ENCODE measurements around the gene ECE1.
"Not testable (repeated sequence)": the region's sequence is repeated elsewhere in the genome, so short reads cannot be mapped to it uniquely, and the experiment has no call there.

Gene ECE1

GRCh38 chr1:21216835-21217811 is 73.1 kb downstream of the ECE1 start:
- DNase-seq = peak; percentile 17

- DNase-seq = no peak
Observed at GRCh38 chr1:21212126-21212525, 78.1 kb downstream of the ECE1 start.

- not testable (repeated sequence) for DNase-seq
Observed at GRCh38 chr1:21208137-21208700, 82.0 kb downstream of the ECE1 start.

- no peak for DNase-seq
Observed at GRCh38 chr1:21206117-21206516, 84.1 kb downstream of the ECE1 start.

- no peak for DNase-seq
Observed at GRCh38 chr1:21205416-21205815, 84.8 kb downstream of the ECE1 start.

- DNase-seq = no peak
Observed at GRCh38 chr1:21201650-21202049, 88.6 kb downstream of the ECE1 start.

- not testable (repeated sequence) for DNase-seq
Observed at GRCh38 chr1:21201238-21201637, 89.0 kb downstream of the ECE1 start.

GRCh38 chr1:21200767-21201166 is 89.5 kb downstream of the ECE1 start:
- no peak for DNase-seq

- no peak for DNase-seq
Observed at GRCh38 chr1:21198929-21199328, 91.3 kb downstream of the ECE1 start.

- DNase-seq = no peak
Observed at GRCh38 chr1:21192871-21193270, 97.4 kb downstream of the ECE1 start.

GRCh38 chr1:21192284-21192683 is 98.0 kb downstream of the ECE1 start:
- no peak for DNase-seq

GRCh38 chr1:21190771-21191170 is 99.5 kb downstream of the ECE1 start:
- DNase-seq = not testable (repeated sequence)

GRCh38 chr1:21189906-21190500 is 100.3 kb downstream of the ECE1 start:
- DNase-seq = peak; percentile 10

GRCh38 chr1:21189421-21189820 is 100.8 kb downstream of the ECE1 start:
- DNase-seq = no peak

GRCh38 chr1:21188235-21188634 is 102.0 kb downstream of the ECE1 start:
- peak; percentile 30 for DNase-seq

GRCh38 chr1:21185221-21185731 is 105.0 kb downstream of the ECE1 start:
- no peak for DNase-seq

- no peak for DNase-seq
Observed at GRCh38 chr1:21184276-21184675, 106.0 kb downstream of the ECE1 start.

GRCh38 chr1:21182181-21182731 is 108.0 kb downstream of the ECE1 start:
- no peak for DNase-seq

- DNase-seq = not testable (repeated sequence)
Observed at GRCh38 chr1:21178271-21178670, 112.0 kb downstream of the ECE1 start.

GRCh38 chr1:21176586-21177555 is 113.4 kb downstream of the ECE1 start, which contains the start of gene EIF4G3:
Gene EIF4G3 (minus strand): TSS chr1:21176897. CDS start chr1:21002742, 174,155 bp downstream.
- DNase-seq = peak; percentile 98

GRCh38 chr1:21175670-21176581 is 114.3 kb downstream of the ECE1 start:
- DNase-seq = peak; percentile 38

Data from NCI-H1105 (cell line).